WERI-Rb-1 (cell line): ENCODE measurements around the gene TMEM39B.
"Not testable (repeated sequence)": the region's sequence is repeated elsewhere in the genome, so short reads cannot be mapped to it uniquely, and the experiment has no call there.

Experiments used
- DNase-seq: peaks from one replicate; pipeline ENCODE4 v3.0.0-alpha.2; 2020
- H3K27ac ChIP-seq: fragments of 250-450 bp; sonication (Bioruptor Pico); 2 replicates; pipeline ENCODE4 v1.5.1; 2020; ENCODE audit warnings: mild to moderate bottlenecking, moderate library complexity
- H3K27me3 ChIP-seq: fragments of 250-450 bp; sonication (Bioruptor Pico); 2 replicates; pipeline ENCODE4 v1.5.1; 2021; ENCODE audit warnings: mild to moderate bottlenecking, low read depth, moderate library complexity; ENCODE audit not compliant: insufficient read depth, severe bottlenecking
- H3K36me3 ChIP-seq: fragments of 250-450 bp; sonication (Bioruptor Pico); 2 replicates; pipeline ENCODE4 v1.5.1; 2020; ENCODE audit warnings: mild to moderate bottlenecking, moderate library complexity
- H3K4me3 ChIP-seq: 2 replicates; pipeline ENCODE4 v1.5.1; 2011; ENCODE audit warnings: low read depth, mild to moderate bottlenecking, control low read depth, low read length
- H3K9me3 ChIP-seq: fragments of 250-450 bp; sonication (Bioruptor Pico); 2 replicates; pipeline ENCODE4 v1.5.1; 2021; ENCODE audit warnings: mild to moderate bottlenecking, moderate library complexity; ENCODE audit not compliant: severe bottlenecking
- TF ChIP-seq, protein P1 (sequence below): IDR thresholded peaks from 2 replicates; pipeline ENCODE4 v1.5.1; 2011; ENCODE audit warnings: low read depth, mild to moderate bottlenecking, control low read depth, inconsistent platforms, low read length

The TMEM39B gene

DNA sequence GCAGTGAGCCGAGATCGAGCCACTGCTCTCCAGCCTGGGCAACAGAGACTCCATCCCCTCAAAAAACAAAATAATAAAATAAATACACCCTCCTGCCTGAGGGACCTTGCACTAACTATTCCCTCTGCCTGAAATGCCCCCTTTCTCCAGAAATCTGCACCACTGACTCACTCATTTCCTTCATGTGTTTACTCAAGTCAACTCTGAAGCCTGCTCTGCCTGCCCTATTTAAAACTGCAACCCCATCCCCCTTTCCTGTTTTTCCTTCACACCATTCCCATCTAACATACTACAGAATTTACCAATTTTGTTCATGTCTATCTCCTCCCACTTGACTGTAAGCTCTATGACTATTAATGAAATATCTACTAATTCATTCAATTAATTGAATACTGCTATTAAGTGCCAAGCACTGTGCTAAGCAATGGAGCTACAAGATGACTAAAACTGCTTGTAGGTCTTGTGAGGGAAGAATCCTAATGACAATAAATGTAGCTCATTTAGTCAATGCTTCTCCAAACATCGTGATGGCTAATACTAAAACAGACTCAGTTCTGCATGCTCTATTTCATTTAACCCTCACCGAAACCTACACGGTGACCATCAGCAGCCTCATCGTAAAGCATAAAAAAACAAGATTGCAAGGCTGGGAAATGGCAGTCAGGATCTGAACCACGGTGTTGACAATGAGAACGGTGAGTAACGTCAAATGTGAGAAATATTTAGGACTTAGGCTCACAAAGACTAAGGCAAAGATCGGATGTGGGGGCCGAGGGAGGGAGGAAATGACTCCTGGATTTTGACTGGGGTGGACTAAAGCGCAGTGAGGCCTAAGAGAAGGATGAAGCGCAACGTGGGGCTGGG, 749 bp upstream of the TMEM39B start:
- DNase-seq = no peak
- TF ChIP-seq, protein P1, sequence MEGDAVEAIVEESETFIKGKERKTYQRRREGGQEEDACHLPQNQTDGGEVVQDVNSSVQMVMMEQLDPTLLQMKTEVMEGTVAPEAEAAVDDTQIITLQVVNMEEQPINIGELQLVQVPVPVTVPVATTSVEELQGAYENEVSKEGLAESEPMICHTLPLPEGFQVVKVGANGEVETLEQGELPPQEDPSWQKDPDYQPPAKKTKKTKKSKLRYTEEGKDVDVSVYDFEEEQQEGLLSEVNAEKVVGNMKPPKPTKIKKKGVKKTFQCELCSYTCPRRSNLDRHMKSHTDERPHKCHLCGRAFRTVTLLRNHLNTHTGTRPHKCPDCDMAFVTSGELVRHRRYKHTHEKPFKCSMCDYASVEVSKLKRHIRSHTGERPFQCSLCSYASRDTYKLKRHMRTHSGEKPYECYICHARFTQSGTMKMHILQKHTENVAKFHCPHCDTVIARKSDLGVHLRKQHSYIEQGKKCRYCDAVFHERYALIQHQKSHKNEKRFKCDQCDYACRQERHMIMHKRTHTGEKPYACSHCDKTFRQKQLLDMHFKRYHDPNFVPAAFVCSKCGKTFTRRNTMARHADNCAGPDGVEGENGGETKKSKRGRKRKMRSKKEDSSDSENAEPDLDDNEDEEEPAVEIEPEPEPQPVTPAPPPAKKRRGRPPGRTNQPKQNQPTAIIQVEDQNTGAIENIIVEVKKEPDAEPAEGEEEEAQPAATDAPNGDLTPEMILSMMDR = no peak
- H3K27me3 ChIP-seq = no peaks in the 10 kb centered on the region
- no peaks in the 10 kb centered on the region for H3K9me3 ChIP-seq
- H3K36me3 ChIP-seq = peaks cover 16% of the 10 kb centered on the region
- H3K27ac ChIP-seq = peak overlapping the region; percentile 95
- peak overlapping the region; percentile 88 for H3K4me3 ChIP-seq

DNA sequence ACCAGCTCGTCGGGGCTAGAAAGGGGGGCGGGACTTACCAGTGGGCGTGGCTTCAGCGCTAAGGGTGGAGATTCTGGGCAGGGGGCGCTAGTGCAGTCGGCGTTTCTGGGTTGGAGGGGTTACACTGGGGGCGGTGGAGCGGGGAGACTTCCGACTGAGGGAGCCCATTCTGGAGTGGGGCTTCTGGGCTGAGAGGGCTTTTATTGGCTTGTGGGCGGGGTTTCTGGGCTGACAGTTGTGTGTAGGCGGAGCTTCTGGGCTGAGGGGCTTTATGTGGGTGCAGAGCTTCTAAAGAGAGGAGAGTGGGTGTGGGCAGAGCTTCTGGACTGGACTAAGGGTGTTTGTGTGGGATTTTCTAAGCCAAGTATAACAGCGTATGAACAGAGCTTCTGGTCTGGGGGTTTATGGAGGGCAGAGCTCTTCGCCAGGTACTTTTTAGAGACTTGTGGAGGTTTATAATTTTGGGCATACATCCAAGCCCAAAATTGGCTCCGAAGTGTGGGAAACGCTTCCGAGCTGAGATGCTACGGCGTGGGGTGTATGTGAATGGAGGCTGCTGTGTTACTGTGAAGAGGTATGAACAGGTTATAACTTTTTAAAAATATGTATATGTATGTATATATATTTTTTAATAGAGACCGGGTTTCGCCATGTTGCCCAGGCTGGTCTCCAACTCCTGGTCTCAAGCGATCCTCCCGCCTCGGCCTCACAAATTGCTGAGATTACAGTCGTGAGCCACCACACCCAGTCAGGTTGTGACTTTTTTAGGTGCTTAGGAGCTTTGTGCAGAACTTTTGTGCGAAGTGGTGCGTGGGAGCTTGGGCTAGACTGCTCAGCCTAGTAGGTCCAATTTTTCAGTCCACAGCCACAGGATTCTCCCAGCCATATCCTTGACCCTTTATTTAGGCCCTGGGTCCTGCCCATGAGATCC, 825 bp downstream of the TMEM39B start:
- peak; percentile 95 for DNase-seq
- H3K9me3 ChIP-seq = no peaks in the 10 kb centered on the region
- H3K36me3 ChIP-seq = peaks cover 30% of the 10 kb centered on the region
- H3K4me3 ChIP-seq = peak overlapping the region; percentile 88
- H3K27ac ChIP-seq = peak overlapping the region; percentile 95
- TF ChIP-seq, protein P1 = peak; percentile 35; the same call in 1 of the 2 replicates
- H3K27me3 ChIP-seq = no peaks in the 10 kb centered on the region

DNA sequence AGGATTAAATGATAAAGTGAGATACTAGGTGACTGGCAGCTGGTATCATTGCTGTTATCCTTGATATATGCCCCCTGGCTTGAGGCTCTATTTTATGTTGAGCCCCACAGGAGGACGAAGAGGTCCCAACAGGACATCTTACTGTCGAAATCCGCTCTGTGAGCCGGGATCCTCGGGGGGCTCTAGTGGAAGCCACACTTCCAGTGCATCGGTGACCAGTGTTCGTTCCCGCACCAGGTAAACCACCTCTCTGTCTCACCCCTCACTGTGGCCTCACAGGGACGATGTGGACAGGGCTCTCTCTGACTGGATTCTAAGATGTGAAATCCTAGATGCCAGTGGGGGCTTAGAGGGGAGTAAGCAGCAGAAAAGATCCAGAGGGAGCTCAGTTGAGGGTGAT, 2.1 kb downstream of the TMEM39B start:
- no peak overlapping the region for H3K27ac ChIP-seq
- TF ChIP-seq, protein P1 = no peak
- no peak overlapping the region for H3K4me3 ChIP-seq
- H3K9me3 ChIP-seq = no peaks in the 10 kb centered on the region
- H3K36me3 ChIP-seq = peaks cover 37% of the 10 kb centered on the region
- DNase-seq = no peak
- H3K27me3 ChIP-seq = no peaks in the 10 kb centered on the region

DNA sequence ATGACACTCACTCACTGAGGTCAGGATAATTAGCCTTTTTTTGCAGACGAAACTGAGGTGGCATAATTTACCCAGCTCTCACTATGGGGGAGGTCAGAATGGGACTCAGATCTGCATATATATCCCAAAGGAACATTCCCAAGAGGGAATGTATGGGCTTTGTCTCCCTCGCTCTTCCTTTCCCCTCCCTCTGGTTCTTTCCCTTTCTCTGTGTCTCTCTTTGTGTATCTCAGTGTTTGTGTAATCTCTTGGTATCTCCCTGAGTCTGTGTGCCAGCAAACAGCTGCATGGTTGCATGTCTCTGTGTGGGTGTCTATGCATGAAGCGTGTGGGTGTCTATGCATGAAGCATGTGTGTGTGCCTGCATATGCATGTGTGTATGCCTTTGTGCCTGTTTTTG, 4.7 kb downstream of the TMEM39B start:
- TF ChIP-seq, protein P1 = no peak
- DNase-seq = no peak
- Histone ChIP-seq H3K9me3 (no peaks in the 10 kb centered on the region), H3K27me3 (no peaks in the 10 kb centered on the region), H3K4me3 (no peak overlapping the region), H3K36me3 (peaks cover 61% of the 10 kb centered on the region), H3K27ac (no peak overlapping the region)

DNA sequence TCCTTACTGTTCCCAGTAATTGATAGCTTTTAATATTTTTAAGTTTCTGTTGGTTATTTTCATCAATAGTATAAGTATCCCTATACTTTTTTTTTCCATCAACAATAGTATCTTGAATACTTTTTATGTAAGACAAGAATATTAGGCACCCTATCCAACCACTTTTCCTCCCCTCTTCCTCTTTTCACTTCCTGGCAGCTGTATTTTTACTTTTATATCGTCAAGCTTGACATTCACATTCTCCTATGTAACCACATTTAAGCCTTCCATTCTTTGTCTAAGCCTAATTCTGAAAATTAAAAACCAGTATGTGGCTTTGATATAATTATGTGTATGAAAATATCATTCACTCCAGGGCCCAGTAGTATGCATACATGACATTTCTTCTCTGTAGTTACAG, 9.3 kb downstream of the TMEM39B start:
- DNase-seq = no peak
- H3K36me3 ChIP-seq = peaks cover 80% of the 10 kb centered on the region
- H3K27me3 ChIP-seq = no peaks in the 10 kb centered on the region
- no peak overlapping the region for H3K4me3 ChIP-seq
- no peaks in the 10 kb centered on the region for H3K9me3 ChIP-seq
- no peak overlapping the region for H3K27ac ChIP-seq
- TF ChIP-seq, protein P1 = no peak

- DNase-seq, H3K9me3 ChIP-seq, H3K27me3 ChIP-seq, H3K27ac ChIP-seq, H3K4me3 ChIP-seq: not testable (repeated sequence)
- peaks cover 59% of the 10 kb centered on the region for H3K36me3 ChIP-seq
Measured at GRCh38 chr1:32086381-32086780, 13.6 kb downstream of the TMEM39B start.
